NCI-H2029 (cell line): Measurements from ENCODE around the gene FRYL.
"Not testable (repeated sequence)": the region's sequence is repeated elsewhere in the genome, so short reads cannot be mapped to it uniquely, and the experiment has no call there.

Experiments
- DNase-seq: peaks from one replicate; lab custom pipeline; 2025; lab: John Stamatoyannopoulos, UW

The FRYL gene

GRCh38 chr4:48698029-48698971 lies 81.8 kb downstream of the FRYL start:
- DNase-seq: no peak

- DNase-seq: not testable (repeated sequence)
These were observed 82.6 kb downstream of the FRYL start for GRCh38 chr4:48697516-48697915.

GRCh38 chr4:48694824-48695223 lies 85.3 kb downstream of the FRYL start:
- no peak for DNase-seq

GRCh38 chr4:48693856-48694574 lies 86.1 kb downstream of the FRYL start:
- no peak for DNase-seq

GRCh38 chr4:48692897-48693296 lies 87.2 kb downstream of the FRYL start:
- DNase-seq: no peak

- DNase-seq: no peak
These were observed 88.0 kb downstream of the FRYL start for GRCh38 chr4:48692044-48692443.

- no peak for DNase-seq
These were observed 91.1 kb downstream of the FRYL start for GRCh38 chr4:48688953-48689352.

- no peak for DNase-seq
These were observed 92.6 kb downstream of the FRYL start for GRCh38 chr4:48687313-48688051.

GRCh38 chr4:48686369-48686768 lies 93.7 kb downstream of the FRYL start:
- DNase-seq: no peak

- DNase-seq: no peak
These were observed 96.1 kb downstream of the FRYL start for GRCh38 chr4:48683784-48684666.

- DNase-seq: not testable (repeated sequence)
These were observed 97.2 kb downstream of the FRYL start for GRCh38 chr4:48682870-48683269.

GRCh38 chr4:48681856-48682255 lies 98.2 kb downstream of the FRYL start:
- no peak for DNase-seq

GRCh38 chr4:48680848-48681568 lies 99.1 kb downstream of the FRYL start:
- DNase-seq: no peak

GRCh38 chr4:48673537-48673936 lies 106.5 kb downstream of the FRYL start:
- DNase-seq: no peak

GRCh38 chr4:48670587-48670986 lies 109.5 kb downstream of the FRYL start:
- DNase-seq: no peak

GRCh38 chr4:48669086-48669485 lies 111.0 kb downstream of the FRYL start:
- no peak for DNase-seq

- DNase-seq: no peak
These were observed 111.6 kb downstream of the FRYL start for GRCh38 chr4:48668254-48669017.

- no peak for DNase-seq
These were observed 112.9 kb downstream of the FRYL start for GRCh38 chr4:48667148-48667547.

- DNase-seq: no peak
These were observed 114.4 kb downstream of the FRYL start for GRCh38 chr4:48665555-48666186.
